ENCODE results near the gene SGPL1. TPM values are rescaled to one million over a fixed set of nuclear protein-coding genes. Genes with fewer than 3 reads are reported as not detected.

Gene SGPL1
- total RNA-seq, 1 experiment from 2014 or later, result 69.4 TPM

- Histone ChIP-seq H2AFZ (ENCODE audit: low read depth, low read length, poor library complexity, severe bottlenecking) (no peak overlapping the region), H3K4me1 (ENCODE audit: control insufficient read depth in 1 of 2, insufficient read depth in 2 of 2, low read length in 2 of 2) (peaks cover 14 to 26% of the 10 kb centered on the region in 2 experiments), H3K27ac (ENCODE audit: low read depth, low read length) (no peak overlapping the region), H3K4me3 (replicated peaks in 1 of 2; ENCODE audit: low read depth in 1 of 2, low read length in 2 of 2) (no peak overlapping the region), H4K20me1 (ENCODE audit: insufficient read depth) (no peaks in the 10 kb centered on the region), H3K9me3 (ENCODE audit: control insufficient read depth in 1 of 2, insufficient read depth in 1 of 2, low read depth in 1 of 2, low read length in 2 of 2) (no peaks in the 10 kb centered on the region), H3K9ac (ENCODE audit: low read length) (no peak overlapping the region), H3K9me2 (ENCODE audit: insufficient read depth) (no peaks in the 10 kb centered on the region), H3K27me3 (ENCODE audit: insufficient read depth, low read length) (no peaks in the 10 kb centered on the region), H3K79me2 (ENCODE audit: insufficient read depth, low read length) (peaks cover 12% of the 10 kb centered on the region; the same call in 1 of the 2 replicates), H3K36me3 (ENCODE audit: control insufficient read depth in 1 of 2, insufficient read depth in 2 of 2, low read length in 2 of 2) (no peaks in the 10 kb centered on the region), H3K4me2 (ENCODE audit: low read length) (no peak overlapping the region)
- ChIA-PET POLR2A (no interaction called here), RAD21 (ENCODE audit: low non-redundant PET in 1 of 2, low total read pairs in 2 of 2, uncharacterized antibody in 2 of 2, unreplicated experiment in 2 of 2) (no interaction called here), CTCF (no interaction called here)
- DNase-seq (ENCODE audit: low read depth, low spot score) (no peak), ATAC-seq (no peak)
- intact Hi-C loops (cut with micrococcal nuclease), result no loop called here
- TF ChIP-seq EZH2 (IDR thresholded peaks at IDR 0.05) (no peak), ZNF274 (IDR thresholded peaks at IDR 0.05; ENCODE audit: low read depth, low read length) (no peak), EGR1 (IDR thresholded peaks at IDR 0.05; ENCODE audit: low read depth) (no peak), JUND (IDR thresholded peaks at IDR 0.05) (no peak)
- TF ChIP-seq, protein P1, sequence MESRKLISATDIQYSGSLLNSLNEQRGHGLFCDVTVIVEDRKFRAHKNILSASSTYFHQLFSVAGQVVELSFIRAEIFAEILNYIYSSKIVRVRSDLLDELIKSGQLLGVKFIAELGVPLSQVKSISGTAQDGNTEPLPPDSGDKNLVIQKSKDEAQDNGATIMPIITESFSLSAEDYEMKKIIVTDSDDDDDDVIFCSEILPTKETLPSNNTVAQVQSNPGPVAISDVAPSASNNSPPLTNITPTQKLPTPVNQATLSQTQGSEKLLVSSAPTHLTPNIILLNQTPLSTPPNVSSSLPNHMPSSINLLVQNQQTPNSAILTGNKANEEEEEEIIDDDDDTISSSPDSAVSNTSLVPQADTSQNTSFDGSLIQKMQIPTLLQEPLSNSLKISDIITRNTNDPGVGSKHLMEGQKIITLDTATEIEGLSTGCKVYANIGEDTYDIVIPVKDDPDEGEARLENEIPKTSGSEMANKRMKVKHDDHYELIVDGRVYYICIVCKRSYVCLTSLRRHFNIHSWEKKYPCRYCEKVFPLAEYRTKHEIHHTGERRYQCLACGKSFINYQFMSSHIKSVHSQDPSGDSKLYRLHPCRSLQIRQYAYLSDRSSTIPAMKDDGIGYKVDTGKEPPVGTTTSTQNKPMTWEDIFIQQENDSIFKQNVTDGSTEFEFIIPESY (IDR thresholded peaks at IDR 0.05; ENCODE audit: extremely low read depth, insufficient replicate concordance, low read length), result no peak
- no TSS peak for BruUV-seq (replicated peaks)
Observed at GRCh38 chr10:70893227-70894006, 77.7 kb downstream of the SGPL1 start.

DNA sequence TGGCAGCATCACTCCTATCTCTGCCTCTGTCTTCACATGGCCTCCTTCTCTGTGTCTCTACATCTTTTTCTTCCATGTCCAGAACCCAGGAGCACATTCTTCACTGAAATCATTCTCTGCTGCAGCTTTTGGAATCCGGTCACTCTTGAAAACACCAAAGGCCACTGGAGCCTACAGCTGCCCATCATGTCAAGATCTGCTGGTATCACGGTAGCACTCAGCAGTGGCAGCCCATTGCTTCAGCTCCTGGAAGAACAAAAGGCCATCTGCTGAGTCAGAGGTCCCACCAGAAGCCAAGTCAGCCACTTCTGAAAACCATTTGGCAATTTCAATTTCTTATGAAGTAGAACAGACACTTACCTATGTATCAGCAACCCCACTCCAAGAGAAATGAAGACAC, 78.7 kb downstream of the SGPL1 start:
- no TSS peak for BruUV-seq (replicated peaks)
- no peak for DNase-seq (ENCODE audit: low read depth, low spot score)
- Histone ChIP-seq H4K20me1 (ENCODE audit: insufficient read depth) (no peaks in the 10 kb centered on the region), H3K9me2 (ENCODE audit: insufficient read depth) (no peaks in the 10 kb centered on the region), H3K4me1 (ENCODE audit: control insufficient read depth in 1 of 2, insufficient read depth in 2 of 2, low read length in 2 of 2) (peaks cover 7 to 16% of the 10 kb centered on the region in 2 experiments), H3K4me2 (ENCODE audit: low read length) (no peak overlapping the region), H3K79me2 (ENCODE audit: insufficient read depth, low read length) (peaks cover 3% of the 10 kb centered on the region; the same call in 1 of the 2 replicates), H3K27me3 (ENCODE audit: insufficient read depth, low read length) (no peaks in the 10 kb centered on the region), H3K9ac (ENCODE audit: low read length) (no peak overlapping the region), H3K9me3 (ENCODE audit: control insufficient read depth in 1 of 2, insufficient read depth in 1 of 2, low read depth in 1 of 2, low read length in 2 of 2) (no peaks in the 10 kb centered on the region), H3K36me3 (ENCODE audit: control insufficient read depth in 1 of 2, insufficient read depth in 2 of 2, low read length in 2 of 2) (no peaks in the 10 kb centered on the region), H3K4me3 (replicated peaks in 1 of 2; ENCODE audit: low read depth in 1 of 2, low read length in 2 of 2) (no peak overlapping the region), H2AFZ (ENCODE audit: low read depth, low read length, poor library complexity, severe bottlenecking) (no peak overlapping the region), H3K27ac (ENCODE audit: low read depth, low read length) (no peak overlapping the region)
- ChIA-PET POLR2A (no interaction called here), RAD21 (ENCODE audit: low non-redundant PET in 1 of 2, low total read pairs in 2 of 2, uncharacterized antibody in 2 of 2, unreplicated experiment in 2 of 2) (no interaction called here), CTCF (no interaction called here)
- intact Hi-C loops (cut with micrococcal nuclease), result no loop called here
- ATAC-seq, result no peak
- no peak for TF ChIP-seq YY1 (IDR thresholded peaks at IDR 0.05; ENCODE audit: extremely low read depth, insufficient replicate concordance, low read depth, low read length)
- no peak for TF ChIP-seq RAD21 (IDR thresholded peaks at IDR 0.05; ENCODE audit: low read depth)

Measured in HCT116 (cell line).